ENCODE measurements around the gene GRIA4.

The GRIA4 gene

GRCh38 chr11:106017093-106017492 lies 407.2 kb downstream of the GRIA4 start:
- DNase-seq = no peak

- DNase-seq = no peak
Measured at GRCh38 chr11:106021181-106021966, 411.5 kb downstream of the GRIA4 start.

- DNase-seq = peak; percentile 94
Measured at GRCh38 chr11:106021967-106022794, 412.3 kb downstream of the GRIA4 start, which contains the start of gene MSANTD4. TSS of gene MSANTD4 (minus strand) at chr11:106022240. CDS start at chr11:106010917, 11,323 bp downstream.

GRCh38 chr11:106022795-106023275 lies 413.0 kb downstream of the GRIA4 start:
- DNase-seq = no peak

GRCh38 chr11:106030609-106031008 lies 420.7 kb downstream of the GRIA4 start:
- DNase-seq = no peak

GRCh38 chr11:106031202-106031810 lies 421.4 kb downstream of the GRIA4 start:
- no peak for DNase-seq

Data from stimulated activated CD4-positive, alpha-beta T cell treated with anti-CD3 and anti-CD28 coated beads, Interleukin-4, amount 100 ng/mL, for 1 hour (primary cell).